Activated CD8-positive, alpha-beta memory T cell treated with anti-CD3 and anti-CD28 coated beads for 36 hours (primary cell): ENCODE results near the gene MATN1. TPM values are rescaled to one million over a fixed set of nuclear protein-coding genes. Genes with fewer than 3 reads are reported as not detected.

Experiments
- CTCF ChIA-PET: fragments of 350-600 bp; sonication (Branson Sonifier 250); formaldehyde crosslinking; loops from one replicate; lab custom pipeline; 2021; ENCODE audit warnings: antibody characterized with exemption; lab: Charles Lee
- POLR2A ChIA-PET: fragments of 350-600 bp; sonication (Branson Sonifier 250); formaldehyde crosslinking; loops from one replicate; lab custom pipeline; 2021; ENCODE audit warnings: antibody characterized with exemption; lab: Charles Lee
- total RNA-seq, 2 experiments: library from RNA; stranded (reverse); gene quantifications; one replicate each; pipeline ENCODE4 v1.2.3, GENCODE V29; 2021

MATN1 gene
- total RNA-seq, 2 experiments from 2014 or later: 0.27 to 1.0 TPM

DNA sequence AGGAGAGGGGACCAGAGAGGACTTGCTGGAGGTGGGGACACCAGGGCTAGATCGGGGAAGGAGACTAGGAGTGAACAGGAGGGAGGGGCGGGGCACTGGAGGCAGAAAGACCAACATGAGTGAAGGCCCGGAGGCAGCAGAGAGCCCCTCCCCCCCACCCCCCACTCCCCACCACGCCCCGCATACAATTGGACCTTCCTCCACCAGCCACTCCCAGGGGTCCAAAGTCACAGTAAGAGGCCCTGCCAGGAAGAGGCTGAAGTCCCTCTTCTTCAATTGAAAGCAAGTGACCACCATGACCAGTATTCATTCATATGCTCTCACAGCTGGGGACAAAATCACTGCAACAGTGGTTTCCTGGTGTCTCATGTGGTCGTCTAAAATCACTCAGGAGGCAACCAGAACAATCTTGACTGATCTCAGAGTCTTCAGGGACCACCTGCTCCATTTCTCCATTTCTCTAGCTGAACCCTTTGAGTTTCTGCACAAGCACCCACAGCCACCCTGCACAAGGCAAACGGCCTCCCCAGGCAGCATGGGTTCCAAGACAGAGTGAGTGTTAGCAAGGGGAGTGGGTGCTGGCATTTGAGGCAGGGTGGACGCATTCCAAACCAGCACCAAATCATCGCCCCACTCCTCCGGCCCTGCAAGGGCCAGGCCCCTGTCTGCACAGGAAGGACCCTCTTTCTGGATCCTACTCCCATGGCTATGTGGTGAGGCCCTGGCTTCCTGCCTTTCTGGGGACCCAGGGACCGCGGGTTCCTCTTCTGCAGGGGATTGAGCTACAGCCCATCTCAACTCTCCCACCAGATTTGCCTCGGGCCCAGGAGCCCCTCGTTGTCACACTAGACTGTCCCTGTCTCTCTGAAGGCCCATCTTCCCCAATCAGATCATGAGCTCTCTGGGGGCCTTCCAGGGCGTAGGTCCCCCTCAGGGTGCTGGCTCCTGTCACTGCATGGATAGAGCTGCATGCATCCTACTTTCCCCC is 17.2 kb upstream of the MATN1 start:
- CTCF ChIA-PET: interaction anchor here (0.8 to 1.9 kb wide), 5 partner anchors 8 to 42 kb away, joined by 3 to 5 read pairs (median 4); partner anchors contain the start of gene LAPTM5
- POLR2A ChIA-PET: interaction anchor here (0.6 to 1.9 kb wide), 2 partner anchors 16 to 40 kb away, joined by 4 read pairs; no protein-coding TSS in a partner anchor

- CTCF ChIA-PET: no interaction called here
- POLR2A ChIA-PET: no interaction called here
Measured at GRCh38 chr1:30739601-30740000, 16.2 kb upstream of the MATN1 start.

DNA sequence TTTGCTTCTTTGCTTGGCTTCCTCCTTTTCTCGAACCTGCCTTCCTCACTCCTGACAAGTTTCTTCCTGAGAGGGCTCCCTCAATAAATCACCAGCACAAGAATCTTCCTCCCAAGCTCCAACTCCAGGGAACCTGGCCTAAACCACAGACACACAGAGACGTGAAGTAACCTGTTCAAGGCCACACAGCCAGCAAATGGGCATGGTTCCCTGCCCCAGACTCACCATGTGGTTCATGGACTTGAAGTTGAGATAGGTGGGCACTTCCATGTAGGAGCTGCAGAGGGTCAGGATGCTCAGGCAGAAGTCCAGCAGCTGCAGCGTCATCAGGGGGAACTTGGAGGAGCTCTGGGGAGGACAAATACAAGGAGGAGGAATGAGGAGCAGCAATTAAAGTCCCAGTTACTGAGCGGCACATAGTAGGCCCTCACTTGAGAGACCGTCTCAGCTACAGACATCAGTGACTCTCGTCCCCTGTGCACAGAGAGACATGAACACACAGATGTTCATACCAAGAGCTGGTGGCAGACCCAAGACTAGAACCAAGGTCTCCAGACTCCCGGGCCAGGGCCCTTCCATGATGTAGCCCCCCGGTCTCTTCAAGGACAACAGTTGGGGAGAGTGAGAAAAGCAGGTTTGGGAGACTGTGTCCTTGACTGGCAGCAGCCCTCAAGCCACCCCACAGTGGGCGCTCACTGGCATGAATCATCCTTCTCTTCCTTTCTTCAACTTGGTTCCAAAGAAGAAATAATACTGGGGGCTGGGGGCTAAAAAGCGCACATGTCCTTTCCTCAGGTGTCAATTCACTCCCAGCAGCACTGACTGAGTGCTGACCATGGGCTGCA is 15.6 kb upstream of the MATN1 start:
- ChIA-PET POLR2A (no interaction called here), CTCF (interaction anchor here (0.9 to 1.1 kb wide), 4 partner anchors 15 to 63 kb away, joined by 3 to 4 read pairs (median 3); no protein-coding TSS in a partner anchor)

DNA sequence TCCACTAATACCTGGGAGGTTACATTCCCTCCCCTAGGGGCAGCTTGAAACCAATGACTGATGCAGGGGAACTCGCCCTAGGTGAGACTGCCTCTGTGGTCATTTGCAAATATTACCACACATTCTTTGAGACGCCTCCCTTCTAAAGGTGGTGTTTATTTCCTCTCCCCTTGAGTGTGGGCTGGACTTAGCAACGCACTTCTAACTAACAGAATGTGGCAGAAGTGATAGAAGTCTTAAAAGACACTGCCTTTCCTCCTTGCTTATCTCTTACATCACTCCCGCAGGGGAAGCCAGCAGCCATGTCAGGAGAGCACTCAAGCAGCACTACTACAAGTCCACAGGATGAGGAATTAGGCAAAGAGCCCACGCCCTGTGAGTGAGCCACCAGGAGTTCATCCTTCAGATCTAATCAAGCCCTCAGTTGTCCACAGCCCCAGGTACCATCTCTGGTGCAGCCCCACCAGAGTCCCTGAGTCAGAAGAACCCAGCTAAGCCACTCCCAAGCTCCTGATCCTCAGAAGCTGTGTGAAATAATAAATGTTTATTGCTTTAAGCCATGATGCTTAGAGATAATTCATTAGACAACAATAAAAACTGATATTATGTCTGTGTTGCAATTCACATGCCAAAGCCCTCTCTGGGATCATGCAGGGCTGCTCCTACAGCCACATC is 14.8 kb upstream of the MATN1 start:
- POLR2A ChIA-PET: no interaction called here
- CTCF ChIA-PET: interaction anchor here (0.9 to 2.5 kb wide), 5 partner anchors 14 to 64 kb away, joined by 3 to 10 read pairs (median 3); no protein-coding TSS in a partner anchor

GRCh38 chr1:30737357-30738039 is 14.1 kb upstream of the MATN1 start:
- POLR2A ChIA-PET: no interaction called here
- CTCF ChIA-PET: interaction anchor here (1.0 to 2.5 kb wide), 3 partner anchors 13 to 45 kb away, joined by 3 to 10 read pairs (median 4); no protein-coding TSS in a partner anchor

GRCh38 chr1:30735668-30736498 is 12.5 kb upstream of the MATN1 start:
- ChIA-PET POLR2A (no interaction called here), CTCF (interaction anchor here (0.7 to 2.5 kb wide), 3 partner anchors 17 to 47 kb away, joined by 3 to 10 read pairs (median 4); no protein-coding TSS in a partner anchor)

DNA sequence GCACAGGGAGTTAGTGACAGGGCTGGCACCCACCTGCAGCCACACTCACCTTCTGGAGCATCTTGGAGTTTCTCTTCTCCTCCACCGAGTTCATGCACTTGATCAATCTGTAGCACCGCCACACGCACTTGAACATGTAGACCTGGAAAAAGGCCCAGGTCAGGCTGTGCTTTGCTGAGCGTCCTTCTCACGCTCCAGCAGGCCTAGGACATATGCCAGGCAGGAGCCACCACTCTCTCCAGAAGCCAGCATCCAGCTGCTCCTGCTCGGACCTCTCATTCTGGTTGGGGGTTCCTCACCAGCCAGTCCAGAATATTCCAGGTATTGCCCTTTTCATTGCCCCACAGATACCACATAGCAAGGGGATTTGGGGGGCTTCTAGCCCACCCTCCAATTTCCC is 11.7 kb upstream of the MATN1 start:
- POLR2A ChIA-PET: no interaction called here
- CTCF ChIA-PET: no interaction called here

GRCh38 chr1:30734580-30734979 is 11.2 kb upstream of the MATN1 start:
- ChIA-PET CTCF (interaction anchor here (1.2 kb wide), 1 partner anchor 27 kb away, joined by 3 read pairs; no protein-coding TSS in a partner anchor), POLR2A (no interaction called here)

DNA sequence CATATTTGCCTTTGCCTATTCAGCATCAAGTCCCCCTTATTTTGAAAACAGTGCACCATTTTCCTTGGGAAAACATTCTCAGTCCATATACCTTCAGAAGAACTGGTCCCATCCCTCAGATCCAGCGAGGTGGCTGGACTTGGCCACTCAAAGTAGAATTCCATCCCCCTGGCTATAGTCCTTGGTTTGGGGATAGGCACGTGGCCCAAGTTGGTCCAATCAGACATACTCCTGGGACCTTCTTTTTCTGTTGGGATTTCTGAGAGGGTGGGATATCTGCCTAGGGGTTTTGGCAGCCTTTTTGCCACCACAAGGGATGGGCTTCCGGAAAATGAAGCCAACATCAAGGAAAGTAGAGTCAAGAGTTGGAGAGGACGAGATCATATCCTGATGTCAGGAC is 10.7 kb upstream of the MATN1 start:
- ChIA-PET CTCF (interaction anchor here (1.2 kb wide), 1 partner anchor 28 kb away, joined by 3 read pairs; no protein-coding TSS in a partner anchor), POLR2A (no interaction called here)

DNA sequence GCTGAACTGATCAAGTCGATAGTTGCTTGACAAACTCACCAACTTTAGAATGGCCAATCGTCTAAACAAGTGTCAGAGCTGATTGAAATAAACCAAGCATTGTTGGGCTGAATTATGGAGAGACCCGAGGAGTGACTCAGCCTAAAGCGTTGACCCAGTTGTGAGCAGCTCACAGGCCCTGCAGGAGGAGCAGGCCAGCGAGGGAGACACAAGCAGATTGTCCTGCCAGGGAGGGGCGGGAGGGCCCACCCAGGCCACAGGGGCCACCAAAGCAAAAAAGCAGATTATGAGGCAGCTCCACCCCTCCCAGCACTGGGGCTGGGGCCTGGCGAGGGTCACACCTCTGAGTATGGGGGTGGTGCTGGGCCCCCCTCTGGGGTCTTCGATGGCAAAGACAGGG is 10.1 kb upstream of the MATN1 start:
- ChIA-PET CTCF (interaction anchor here (0.8 to 19.2 kb wide), 7 partner anchors 10 to 68 kb away, joined by 3 to 343 read pairs (median 4); no protein-coding TSS in a partner anchor), POLR2A (interaction anchor here (1.2 kb wide), 1 partner anchor 28 kb away, joined by 3 read pairs; no protein-coding TSS in a partner anchor)

DNA sequence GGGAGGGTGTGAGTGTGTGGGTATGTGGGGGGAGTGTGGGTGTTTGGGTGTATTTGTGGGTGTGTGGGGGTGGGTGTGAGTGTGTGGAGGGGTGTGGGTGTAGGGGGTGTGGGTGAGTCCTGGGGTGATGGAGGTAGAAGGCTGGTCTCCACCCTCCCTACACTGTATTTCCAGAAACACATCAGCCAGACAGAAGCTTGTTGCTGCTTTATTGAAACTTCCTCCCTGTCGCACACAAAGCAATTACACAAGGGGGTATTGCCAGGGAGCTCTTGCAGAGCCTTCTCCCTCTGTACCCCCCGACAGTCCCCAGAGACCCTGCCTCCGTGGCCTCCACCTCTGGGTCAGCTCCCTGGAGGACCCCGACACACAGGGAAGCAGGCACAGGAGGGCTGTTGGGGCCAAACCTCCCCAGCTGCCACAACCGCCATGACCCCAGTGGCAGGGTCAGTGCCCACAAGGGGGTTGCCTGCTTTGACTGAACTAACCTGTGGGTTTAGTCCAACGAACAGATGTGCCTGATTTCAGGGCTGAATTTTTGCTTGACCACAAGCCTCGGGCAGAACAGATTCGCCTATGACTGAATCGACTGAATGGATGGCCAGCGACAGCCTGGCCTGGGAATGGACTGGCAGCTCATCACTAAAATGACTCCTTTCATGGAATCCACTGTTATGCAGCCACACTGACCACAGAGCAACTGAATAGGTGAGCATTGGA is 9.1 kb upstream of the MATN1 start:
- CTCF ChIA-PET: interaction anchor here (0.9 to 19.2 kb wide), 7 partner anchors 9 to 69 kb away, joined by 3 to 343 read pairs (median 4); no protein-coding TSS in a partner anchor
- POLR2A ChIA-PET: interaction anchor here (1.2 kb wide), 1 partner anchor 29 kb away, joined by 3 read pairs; no protein-coding TSS in a partner anchor

DNA sequence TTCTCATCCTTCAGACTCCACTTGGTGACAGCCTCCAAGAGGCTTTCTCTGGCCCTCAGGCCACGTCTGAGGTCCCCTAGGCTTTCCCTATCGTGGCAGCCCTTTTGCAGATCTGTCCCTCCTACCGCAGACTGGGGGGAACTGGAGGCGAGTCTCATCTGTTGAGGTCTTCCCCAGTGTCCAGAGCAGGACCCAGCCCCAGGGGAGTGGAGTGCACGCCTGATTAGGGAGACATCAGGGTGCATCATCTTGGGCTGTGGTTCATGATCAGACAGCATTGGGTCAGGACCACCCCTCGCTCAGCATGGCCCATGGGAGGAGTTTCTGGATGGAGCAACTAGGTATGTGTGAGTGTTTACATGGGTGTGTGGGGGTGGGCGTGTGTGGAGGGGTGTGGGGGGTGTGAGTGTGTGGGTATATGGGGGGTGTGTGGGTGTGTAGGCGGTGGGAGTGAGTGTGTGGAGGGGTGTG is 8.5 kb upstream of the MATN1 start:
- ChIA-PET CTCF (interaction anchor here (0.9 to 19.2 kb wide), 4 partner anchors 10 to 46 kb away, joined by 3 to 343 read pairs (median 8); no protein-coding TSS in a partner anchor), POLR2A (no interaction called here)

GRCh38 chr1:30731109-30731805 is 7.9 kb upstream of the MATN1 start:
- POLR2A ChIA-PET: no interaction called here

DNA sequence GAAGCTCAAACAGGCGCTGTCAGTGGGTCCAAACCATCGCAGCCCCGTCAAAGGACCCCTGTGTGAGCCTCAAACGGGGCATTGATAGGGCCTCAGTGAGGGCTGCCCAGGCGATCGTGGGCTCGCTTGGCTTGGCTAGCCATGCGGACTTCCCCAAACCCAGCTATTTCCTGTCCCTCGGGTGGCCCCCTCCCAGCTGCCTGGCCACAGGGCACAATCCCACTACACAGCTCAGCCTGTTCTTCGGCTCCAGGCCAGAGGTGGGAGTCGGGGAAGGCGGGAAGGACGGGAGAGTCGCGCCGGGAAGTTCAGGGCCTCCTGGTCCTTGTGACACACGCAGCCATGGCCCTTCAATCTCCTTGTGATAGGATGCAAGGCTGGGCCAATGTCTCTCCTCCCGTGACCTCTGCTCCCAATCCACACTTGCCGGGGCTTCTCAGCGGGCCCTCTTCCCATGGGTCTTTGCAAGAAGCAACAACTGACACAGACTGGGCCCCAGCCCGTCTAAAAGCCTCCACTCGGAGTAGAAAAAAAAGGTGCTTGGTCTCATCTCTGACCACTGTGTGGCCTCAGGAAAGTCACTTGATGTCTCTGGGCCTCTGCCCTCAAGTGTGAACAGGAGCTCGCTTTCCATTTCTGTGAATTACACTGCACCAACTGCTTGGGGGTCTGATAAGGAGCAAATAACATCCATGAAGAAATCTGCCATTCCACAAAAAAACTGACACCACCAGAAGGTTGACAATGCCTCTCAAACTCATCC is 7.1 kb upstream of the MATN1 start:
- ChIA-PET CTCF (interaction anchor here (1.2 to 19.2 kb wide), 4 partner anchors 11 to 72 kb away, joined by 3 to 343 read pairs (median 12); no protein-coding TSS in a partner anchor), POLR2A (interaction anchor here (0.7 to 0.8 kb wide), 2 partner anchors 12 to 26 kb away, joined by 3 read pairs; no protein-coding TSS in a partner anchor)

More at GRCh38 chr1:30731109-30731805, 7.9 kb upstream of the MATN1 start:
- CTCF ChIA-PET: interaction anchor here (0.9 to 19.2 kb wide), 5 partner anchors 10 to 46 kb away, joined by 3 to 343 read pairs (median 12); no protein-coding TSS in a partner anchor
